Stimulated activated CD4-positive, alpha-beta T cell treated with anti-CD3 and anti-CD28 coated beads, Interleukin-4, amount 100 ng/mL, for 24 hours (primary cell): ENCODE data around the gene SP100.
A peak's percentile ranks its signal among the peaks of the same experiment; 100 is the strongest.
"Not testable (repeated sequence)": the region's sequence is repeated elsewhere in the genome, so short reads cannot be mapped to it uniquely, and the experiment has no call there.

Experiments used
- DNase-seq: peaks from one replicate; pipeline ENCODE4 v3.0.0-alpha.2; 2020

Gene SP100

DNA sequence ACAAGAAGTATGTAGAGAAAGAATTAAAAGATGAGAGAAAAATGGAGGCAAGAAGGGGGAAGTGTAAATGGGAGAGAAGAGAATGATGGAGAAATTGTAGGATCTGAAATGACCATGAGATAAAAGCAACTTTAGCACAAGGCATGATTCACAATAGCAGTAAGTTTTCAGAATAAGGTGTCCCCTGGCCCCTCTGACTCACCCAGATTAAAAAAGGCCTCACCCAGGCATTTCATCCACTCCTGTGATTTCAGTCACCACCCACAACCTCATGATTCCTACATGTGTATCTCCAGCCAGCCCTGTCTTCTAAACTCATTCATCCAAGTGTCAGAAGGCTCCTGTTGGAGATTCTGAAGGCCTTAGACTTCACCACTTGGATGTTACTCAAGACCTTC, 56.6 kb downstream of the SP100 start:
- DNase-seq = peak; percentile 55

DNA sequence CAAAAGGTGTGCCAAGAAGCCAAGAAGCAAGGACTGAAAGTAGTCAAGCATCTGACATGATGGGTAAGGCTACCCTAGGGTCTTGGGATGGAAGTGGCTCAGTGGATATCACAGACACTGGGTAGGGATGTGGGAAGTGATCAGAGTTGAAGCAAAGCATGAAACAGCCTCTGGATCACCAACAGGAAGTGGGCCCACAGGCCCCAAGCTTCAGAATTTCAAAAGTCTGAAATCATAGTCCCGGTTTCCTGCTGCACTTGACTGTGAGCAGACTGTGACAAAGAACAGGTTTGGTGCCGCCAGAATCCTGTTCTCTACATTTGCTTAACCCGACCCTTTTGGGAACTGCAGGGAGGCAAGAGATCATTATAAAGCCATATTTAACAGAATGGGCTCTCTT, 57.4 kb downstream of the SP100 start:
- no peak for DNase-seq

- no peak for DNase-seq
Observed at GRCh38 chr2:230475143-230475542, 59.1 kb downstream of the SP100 start.

DNA sequence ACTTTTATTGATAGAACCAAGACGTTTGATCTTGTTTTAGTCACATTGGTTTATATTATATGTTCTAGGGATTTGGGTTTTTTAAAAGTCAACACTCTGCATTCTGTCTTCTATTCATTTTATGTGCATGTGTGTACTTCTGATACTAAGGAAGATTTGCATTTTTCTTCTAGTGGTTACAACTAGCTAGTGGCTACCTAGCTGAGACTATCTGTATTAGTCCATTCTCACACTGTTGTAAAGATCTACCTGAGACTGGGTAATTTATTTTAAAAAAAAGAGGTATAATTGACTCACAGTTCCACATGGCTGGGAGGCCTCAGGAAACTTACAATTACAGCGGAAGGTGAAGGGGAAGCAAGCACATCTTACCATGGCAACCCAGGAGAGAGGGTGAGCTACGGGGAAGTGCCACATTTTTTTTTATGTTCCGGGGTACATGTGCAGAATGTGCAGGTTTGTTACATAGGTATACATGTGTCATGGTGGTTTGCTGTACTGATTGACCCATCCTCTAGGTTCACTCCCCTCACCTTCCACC, 69.9 kb downstream of the SP100 start:
- no peak for DNase-seq

DNA sequence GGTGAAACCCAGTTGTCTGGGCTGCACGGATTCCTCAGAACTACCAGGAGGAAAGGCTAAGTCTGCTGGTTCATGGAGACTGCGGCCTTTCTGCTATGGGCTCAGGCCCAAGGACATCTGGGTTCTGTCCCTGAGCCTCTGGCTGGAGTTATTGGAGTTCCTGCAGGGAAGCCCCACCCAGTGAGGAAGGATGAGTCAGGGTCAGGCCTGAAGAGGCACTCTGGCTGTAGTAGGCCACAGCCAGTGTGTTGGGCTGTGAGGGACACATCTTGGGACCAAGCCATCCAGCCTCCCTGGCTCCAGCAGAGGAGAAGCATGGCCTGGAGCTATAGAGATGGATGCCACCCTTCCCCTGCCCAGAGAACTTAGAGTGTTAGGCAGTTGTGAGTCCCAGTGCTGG, 75.2 kb downstream of the SP100 start:
- not testable (repeated sequence) for DNase-seq

GRCh38 chr2:230492107-230492506, 76.1 kb downstream of the SP100 start:
- no peak for DNase-seq

- no peak for DNase-seq
Observed at GRCh38 chr2:230494980-230495379, 79.0 kb downstream of the SP100 start.

GRCh38 chr2:230496891-230497290, 80.9 kb downstream of the SP100 start:
- DNase-seq = no peak

DNA sequence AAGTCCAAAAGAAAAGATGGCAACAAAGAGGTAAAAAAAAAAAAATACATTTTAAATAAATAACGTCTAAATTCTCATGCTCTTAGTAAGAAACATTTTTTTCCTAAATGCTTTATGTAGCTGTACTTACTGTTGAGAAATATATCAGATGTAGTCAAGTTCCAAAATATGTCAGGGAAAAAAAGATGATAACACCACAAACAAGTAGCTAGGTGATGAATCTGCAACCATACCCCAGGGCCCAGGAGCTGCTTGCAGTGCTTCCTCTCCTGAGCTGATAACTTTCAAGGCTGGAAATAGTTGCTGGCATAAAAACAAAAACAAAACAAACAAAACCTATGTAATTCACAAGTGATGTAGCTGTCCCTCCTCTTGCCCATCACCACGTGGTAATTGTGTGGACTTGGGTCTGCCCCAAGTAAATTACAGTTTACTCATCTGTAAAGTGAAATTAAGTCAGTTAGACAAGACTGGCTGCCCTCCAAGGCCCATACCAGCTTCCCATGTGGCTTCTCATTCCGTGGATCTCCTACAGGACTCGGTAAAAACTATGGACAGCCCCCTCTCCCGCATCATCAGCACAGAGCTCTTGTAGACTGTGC, 82.6 kb downstream of the SP100 start:
- no peak for DNase-seq

- DNase-seq = no peak
Observed at GRCh38 chr2:230502593-230502992, 86.6 kb downstream of the SP100 start.

DNA sequence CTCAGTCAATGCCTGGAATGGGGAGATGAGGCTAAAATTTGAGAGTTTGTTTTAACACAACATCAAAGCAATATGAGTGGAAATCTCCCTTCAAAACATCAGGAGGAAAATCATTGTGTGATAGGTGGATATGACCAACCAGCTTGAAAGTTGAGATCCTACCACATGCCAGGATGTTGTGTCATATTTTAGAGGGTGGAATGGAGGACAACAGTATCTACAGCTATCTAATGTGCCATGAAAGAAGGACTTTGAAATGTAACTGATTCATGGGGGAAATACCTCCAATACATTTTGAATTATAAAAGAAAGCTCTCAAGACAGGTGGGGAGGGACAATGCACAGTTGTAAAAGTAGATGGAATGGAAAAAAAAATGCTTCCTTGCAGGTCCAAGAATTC, 87.8 kb downstream of the SP100 start:
- DNase-seq = no peak

- DNase-seq = no peak
Observed at GRCh38 chr2:230505162-230505561, 89.2 kb downstream of the SP100 start.

DNA sequence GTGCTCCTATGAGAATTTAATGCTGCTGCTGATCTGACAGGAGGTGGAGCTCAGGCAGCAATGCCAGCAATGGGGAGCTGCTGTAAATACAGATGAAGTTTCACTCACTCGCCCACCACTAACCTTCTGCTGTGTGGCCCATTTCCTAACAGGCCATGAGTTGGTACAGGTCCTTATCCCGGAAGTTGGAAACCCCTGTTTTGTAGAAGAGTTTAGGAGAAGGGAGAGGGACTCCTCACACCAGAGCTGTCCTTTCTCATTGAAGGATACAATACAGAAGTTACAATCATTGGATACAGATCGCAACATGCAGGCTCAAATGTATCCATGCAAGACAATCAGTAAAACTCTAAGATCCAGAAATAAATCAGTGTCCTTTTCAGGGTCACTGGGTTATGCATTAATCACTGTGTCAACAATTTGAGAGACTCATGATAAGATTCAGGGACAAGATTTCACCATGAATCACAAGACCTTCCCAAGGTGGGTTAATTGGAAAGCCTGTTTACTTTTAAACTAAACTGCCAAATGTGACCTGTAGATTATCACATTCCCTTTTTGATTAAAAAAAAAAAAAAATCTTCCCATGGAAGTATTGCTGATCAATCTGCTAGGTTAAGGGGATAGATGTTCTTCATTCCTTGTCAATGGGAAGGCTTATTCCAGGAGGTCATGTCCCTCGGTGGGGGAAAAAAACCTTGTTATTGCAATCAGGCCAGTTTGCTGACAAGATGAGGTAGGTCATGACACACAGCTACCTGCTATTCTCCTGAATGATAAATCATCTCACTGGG, 97.2 kb downstream of the SP100 start:
- DNase-seq = no peak

DNA sequence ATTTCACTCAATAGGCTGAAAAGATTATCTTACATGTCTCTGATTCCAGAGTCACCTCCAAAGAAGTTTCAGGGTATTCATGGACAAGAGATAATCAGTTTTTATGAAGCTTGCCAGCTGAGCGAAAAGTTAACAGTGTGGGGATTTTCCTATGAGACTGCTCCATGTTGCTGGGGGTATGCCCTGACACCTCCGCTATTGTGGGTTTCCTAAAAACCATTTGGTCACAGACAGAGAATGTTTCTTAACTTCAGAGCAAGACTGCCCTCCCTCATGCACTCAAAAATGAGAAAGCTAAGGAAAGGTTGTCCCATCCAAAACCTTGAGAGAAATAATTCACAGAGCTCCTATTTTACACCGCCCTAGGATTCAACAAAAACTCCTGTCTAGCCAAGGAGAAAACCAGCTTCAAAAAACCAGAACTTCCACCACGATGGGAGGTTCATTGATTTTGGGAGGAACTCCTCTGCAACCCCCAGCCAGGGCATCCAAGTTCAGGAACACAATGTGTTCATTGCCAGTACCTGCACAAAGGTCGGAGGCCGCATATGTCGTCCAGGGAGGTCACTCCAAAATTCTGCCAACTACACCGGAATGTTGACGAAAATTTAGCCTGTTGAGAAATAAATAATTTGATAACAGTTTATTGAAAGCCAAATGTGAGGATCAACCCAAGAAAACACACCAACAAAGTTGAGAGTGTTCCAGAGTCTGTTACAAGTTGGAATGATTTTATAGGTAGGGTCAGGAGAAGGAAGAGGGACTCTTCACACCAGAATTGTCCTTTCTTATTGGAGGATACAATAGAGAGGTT, 104.3 kb downstream of the SP100 start:
- DNase-seq = no peak

- no peak for DNase-seq
Observed at GRCh38 chr2:230520875-230521155, 104.8 kb downstream of the SP100 start.

GRCh38 chr2:230521386-230521785, 105.4 kb downstream of the SP100 start:
- DNase-seq = no peak

- DNase-seq = no peak
Observed at GRCh38 chr2:230525682-230526081, 109.7 kb downstream of the SP100 start.

- DNase-seq = no peak
Observed at GRCh38 chr2:230537531-230537976, 121.6 kb downstream of the SP100 start.

DNA sequence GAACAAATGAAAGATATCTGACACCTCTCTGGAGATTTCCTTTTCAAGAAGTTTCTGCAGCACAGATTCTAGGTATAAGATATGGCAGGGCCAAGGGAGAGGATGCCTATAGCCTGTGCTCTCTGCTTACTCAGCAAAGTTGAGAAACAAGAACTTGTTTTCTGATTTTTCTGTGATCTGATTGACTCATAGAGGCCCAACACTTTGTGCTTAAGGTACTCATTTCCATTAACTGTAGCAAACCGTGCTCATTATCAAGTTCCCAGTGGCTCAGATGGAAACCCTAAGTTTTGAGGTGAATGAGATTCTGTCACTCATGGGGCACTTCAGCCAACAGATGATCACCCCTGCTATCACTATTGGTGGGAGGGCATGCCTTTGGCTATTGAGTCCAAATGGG, 124.3 kb downstream of the SP100 start:
- no peak for DNase-seq

GRCh38 chr2:230541934-230542380, 126.0 kb downstream of the SP100 start:
- no peak for DNase-seq

DNA sequence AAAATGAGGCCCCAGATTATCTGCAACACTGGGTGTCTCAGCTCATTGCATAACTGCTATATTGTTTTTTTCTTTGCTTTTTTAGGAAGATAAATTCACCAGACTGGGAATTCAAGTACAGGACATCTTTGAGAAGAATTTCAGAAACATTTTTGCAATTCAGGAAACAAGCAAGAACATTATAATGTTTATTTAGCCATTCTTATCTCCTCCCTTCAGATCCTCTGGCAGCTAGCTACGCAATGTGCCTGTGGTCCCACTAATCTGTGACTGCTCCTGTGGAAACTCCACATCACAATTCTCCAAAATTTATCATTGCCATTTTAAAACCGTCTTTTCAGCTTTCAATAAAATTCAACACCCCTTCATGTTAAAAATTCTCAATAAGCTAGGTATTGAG, 126.8 kb downstream of the SP100 start:
- no peak for DNase-seq

DNA sequence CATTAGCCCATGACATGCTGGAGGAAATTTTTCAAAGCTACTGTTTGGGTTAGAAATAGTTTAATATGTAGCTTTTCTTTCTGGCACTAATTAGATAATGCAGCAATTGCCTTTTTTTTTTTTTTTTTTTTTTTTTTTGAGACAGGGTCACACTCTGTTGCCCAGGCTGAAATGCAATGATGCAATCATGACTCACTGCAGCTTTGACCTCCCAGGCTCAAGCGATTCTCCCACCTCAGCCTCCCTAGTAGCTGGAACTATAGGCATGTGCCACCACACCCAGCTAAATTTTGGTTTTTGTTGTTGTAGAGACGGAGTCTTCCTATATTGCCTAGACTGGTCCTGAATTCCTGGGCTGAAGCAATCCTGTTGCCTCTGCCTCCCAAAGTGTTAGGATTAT, 136.2 kb downstream of the SP100 start:
- DNase-seq = no peak

GRCh38 chr2:230557065-230557464, 141.1 kb downstream of the SP100 start:
- no peak for DNase-seq
